HG03457 (cell line): ENCODE measurements around the gene DOC2A.
"Not testable (repeated sequence)": the region's sequence is repeated elsewhere in the genome, so short reads cannot be mapped to it uniquely, and the experiment has no call there.

Experiments used
- ATAC-seq: cut with Tn5 transposase; IDR thresholded peaks from one replicate; pipeline ENCODE4 v1.9.1; 2021; ENCODE audit warnings: moderate number of reproducible peaks; ENCODE audit not compliant: unreplicated experiment

The DOC2A gene

DNA sequence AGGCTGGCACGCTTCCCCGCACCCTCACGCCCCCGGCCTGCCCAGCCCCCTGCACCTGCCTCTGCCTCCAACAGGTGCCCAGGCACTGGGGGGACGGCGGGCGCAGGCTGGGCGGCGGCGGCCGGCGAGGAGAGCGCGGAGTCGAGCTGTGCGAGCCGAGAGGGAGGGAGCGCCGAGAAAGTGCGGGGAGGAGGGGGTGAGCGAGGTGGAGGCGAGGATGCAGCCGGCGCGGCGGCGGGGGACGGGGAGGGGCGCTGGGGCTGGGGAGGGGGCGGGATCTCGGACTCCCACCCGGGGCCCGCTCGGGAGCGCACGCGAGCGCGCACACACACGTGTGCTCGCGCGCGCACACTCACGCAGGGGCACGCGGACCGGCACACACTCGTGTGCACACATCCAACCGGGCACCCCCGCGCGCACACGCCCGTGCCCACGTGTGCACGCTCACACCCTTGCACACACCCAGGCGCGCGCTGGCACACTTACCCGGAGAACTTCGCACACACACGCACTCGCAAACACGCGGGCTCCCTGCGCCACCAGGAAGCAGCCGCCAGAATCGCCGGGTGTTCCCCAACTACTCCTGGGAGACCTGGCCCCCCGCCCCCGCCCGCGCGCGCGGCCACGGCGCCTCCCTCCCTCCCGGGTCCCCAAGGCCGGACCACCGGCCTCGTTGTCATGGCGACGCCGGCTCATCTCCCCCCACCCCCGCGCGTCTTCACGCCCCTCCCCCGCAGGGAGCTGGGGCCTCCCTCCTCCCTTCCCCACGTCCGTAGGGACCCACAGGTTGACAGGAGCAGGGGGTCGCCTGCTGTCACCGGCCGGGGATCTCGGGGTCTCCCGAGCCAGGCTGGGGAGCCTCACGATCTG lies at the start of gene DOC2A:
DOC2A (minus strand) TSS at position 184 of the 870 bp plus-strand sequence. CDS start 805 bp downstream, outside the sequence.
- no peak for ATAC-seq

DNA sequence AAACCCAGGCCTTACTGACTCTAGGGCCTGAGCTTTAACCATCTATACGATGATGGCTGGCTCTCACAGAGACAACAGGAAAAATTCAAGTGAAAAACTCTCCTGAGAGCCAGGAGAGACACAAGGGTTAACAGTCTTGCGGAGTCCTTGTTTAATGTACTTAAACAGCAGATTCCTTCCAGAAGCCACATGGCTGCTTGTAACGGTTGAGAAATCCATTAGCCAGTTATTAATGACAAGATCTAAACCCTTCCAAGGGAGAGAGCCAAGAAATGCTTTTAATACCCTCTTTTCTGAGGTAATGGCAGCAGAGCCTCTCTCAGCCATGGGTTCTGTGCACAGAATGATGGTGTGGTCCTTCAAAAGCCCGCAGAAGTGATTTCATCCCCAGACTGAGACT lies 49.5 kb upstream of the DOC2A start:
- no peak for ATAC-seq

DNA sequence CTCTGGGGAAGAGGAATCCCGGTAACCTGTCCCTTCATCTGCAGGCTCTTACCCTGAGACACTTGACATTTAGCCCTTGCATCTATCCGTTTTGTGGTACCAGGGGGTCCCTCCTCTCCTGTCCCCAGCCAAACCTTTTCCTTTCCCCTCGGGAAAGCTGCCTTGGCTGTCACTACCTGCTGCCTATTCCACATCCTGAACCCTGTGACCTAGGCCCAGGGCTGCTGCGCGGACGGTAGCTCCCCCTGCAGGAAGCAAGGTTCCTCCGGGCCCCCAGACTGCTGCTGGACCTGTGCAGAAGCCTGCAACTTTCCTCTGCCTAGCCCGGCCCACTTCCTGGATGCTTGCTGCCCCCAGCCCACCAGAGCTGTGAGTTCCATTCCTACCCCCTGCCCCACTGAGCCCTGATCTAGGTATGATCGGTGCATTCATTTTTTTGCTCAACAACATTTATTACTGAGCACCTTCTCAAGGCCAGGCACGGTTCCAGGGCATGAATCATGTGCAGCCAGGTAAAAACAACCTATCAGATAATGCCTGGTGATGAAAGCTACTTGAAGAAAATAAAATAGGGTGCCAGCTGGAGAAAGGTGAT lies 44.2 kb upstream of the DOC2A start:
- no peak for ATAC-seq

DNA sequence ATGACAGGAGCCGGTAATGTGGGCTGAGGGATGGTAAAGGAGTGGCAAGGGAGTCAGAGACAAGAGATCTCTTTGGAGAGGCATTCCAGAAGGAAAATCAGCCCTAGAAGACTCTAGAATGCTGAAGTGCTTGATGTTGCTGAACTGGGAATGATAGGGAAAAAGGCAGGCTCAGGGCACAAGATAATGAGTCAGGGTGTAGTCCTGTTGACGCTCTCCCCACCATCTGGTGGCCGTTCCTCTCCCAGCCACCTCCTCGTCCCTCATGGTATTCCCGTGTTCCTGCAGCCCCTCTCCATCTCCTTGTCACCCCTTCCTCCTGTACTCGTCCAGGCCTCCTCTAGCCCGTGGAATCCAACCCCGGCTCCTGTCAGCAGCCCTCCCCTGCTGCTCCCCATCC lies 43.6 kb upstream of the DOC2A start:
- ATAC-seq, result no peak

DNA sequence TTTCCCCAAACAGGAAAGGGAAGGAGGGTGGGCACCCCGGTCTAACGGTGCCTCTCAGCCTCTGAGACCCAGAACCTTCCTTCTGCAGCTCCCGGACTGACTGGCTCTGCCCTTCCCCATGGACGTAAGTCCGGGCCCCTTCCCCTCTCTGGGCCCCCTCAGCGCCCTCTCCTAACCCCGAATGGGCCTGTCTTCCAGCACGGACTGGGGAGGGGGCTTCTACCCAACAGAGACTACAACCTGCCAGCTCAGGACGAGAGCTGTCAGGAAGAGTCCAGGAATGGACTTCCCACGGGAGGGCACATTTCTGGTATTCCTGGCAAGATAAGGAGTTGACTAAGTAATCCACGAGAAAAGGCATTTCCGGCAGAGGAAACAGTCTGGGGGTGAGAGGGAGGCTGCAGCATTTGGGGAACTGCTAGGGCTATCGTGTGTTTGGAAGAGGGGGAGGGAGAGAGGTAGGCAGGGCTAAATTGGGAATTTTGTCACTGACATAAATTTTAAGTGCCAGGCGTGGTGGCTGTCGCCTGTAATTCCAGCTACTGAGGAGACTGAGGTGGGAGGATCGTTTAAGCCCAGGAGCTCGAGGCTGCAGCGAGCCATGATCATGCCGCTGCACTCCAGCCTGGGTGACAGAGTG lies 42.7 kb upstream of the DOC2A start:
- ATAC-seq, result no peak

DNA sequence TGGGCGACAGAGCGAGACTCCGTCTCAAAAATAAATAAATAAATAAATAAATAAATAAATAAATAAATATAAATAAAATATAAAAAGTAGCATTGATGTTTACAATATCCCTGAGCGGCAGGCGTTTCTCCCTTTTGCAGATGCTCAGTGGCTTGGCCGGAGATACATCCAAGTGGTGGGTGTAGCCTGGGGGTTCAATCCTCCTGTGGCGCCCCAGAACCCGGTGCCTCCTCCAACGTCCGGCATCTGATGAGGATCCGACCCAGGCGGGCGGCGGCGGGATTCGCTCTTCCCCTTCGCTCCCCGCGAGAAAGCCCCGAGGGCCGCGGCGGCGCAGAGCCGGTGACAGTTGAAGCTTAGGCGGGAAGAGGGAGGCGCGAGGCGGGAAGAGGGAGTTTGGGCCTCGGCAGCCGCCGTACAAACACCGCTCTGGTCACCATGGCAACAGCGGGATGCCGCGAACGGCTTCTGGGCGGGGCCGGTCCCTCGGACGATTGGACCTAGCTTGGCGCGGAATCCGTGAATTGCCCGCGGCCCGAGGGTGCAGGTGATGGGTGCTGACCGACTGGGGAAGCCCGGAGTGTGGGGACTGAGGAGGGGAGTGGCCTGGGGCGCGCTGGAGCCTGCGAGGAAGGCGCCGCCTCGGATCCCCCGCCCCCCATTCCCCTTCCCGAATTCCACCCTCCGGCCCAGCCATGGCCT lies 42.0 kb upstream of the DOC2A start:
- peak; percentile 43 for ATAC-seq

DNA sequence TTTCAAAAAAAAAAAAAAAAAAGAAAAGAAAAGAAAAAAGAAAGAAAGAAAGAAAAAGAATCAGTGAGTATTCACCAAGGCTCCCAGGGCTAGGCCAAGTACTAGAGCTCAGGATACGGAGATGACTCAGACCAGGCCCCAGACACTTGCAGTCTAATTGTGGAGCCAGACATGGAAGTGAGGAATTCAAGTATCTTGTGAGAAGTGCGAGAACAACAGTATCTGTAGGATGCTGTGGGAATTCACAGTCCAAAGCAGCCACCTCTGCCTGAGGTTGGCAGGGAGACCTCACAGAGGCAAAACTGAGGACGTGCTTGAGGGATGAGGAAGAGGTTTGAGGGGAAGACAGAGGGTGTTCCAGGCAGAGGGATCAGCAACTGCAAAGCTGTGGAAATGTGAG lies 40.7 kb upstream of the DOC2A start:
- no peak for ATAC-seq

DNA sequence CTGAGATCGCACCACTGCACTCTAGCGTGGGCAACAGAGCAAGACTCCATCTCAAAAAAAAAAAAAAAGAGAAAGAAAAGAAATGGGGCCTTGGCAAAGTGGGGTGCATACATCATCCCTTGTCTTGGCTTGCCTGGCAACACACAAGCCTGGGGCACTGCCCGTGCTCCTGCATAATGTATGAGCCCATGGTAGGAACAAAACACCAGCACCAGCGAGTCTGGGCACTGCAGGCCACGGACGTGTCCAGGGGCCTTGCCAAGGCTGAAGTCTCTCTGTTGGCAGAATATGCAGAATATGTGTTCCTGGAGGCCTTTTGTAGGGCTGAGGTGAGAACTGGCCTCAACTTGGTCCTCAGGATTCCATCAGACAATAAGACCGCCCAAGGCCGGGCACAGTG lies 39.0 kb upstream of the DOC2A start:
- ATAC-seq, result no peak

DNA sequence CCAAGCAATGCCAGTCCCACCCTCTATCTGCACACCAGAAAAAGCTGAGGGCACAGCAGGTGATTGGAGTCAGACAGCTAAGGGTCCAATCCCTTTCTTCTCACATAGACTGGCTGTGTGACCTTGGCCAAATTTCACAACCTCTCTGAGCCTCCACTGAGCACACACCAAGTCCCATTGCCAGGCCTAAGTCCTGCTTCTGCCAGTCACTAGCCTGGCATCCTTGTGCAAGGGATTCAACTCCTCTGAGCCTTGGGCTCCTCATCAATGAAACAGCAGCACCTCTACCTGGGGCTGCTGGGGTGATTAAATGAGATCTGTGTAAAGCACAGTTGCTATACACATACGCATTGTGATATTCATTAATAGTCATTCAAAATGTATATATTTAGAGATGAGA lies 35.8 kb upstream of the DOC2A start:
- no peak for ATAC-seq

DNA sequence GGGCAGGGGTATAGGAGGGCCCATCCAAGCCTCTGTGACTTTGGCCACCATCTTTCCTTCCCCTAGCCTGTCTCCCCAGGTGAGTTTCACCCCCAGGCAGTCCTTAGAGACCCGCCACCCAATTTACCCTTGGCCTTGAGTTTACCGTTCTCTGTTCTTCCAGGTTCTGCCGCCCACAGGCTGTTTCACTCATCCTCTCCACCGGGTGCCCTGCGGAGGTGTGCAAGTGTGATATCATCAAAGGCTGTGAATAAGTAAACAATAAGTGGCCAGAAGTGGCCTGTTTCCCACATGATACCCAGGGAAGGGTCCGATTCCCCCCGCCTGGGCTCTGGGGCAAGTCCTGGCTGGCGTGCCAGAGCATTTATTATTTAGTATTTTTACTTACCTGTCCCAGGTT lies 35.4 kb upstream of the DOC2A start:
- ATAC-seq, result no peak

DNA sequence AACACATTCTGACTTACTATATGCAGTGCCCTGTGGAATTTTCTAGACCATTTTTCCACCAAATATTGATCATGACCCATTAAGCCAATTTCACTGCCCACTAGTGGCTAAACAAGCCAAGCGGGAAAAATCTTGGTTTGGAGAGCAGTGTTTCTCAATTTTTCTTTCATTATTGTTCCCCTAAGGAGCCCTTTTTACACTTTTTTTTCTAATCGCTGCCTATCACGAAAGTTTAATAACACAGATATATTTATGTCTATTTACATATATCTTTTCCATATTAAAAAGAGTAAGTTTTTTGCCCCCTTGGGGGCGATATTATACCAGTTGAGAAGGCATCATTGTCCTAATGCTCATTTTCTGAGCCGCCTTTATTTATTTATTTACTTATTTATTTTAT lies 31.0 kb upstream of the DOC2A start:
- ATAC-seq, result no peak

DNA sequence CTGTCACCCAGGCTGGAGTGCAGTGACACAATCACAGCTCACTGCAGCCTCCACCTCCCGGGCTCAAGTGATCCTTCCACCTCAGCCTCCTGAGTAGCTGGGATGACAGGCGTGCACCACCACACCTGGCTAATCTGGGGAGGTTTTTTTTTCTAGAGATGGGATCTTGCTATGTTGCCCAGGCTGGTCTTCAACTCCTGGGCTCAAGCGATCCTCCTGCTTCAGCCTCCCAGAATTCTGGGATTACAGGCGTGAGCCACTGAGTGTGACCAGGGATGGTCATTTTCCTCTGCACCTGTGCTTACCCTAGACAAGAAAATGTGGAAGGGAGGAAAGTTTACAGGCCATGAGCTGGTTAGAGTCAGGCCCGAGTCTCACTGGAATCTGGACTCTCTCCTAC lies 29.9 kb upstream of the DOC2A start:
- not testable (repeated sequence) for ATAC-seq

DNA sequence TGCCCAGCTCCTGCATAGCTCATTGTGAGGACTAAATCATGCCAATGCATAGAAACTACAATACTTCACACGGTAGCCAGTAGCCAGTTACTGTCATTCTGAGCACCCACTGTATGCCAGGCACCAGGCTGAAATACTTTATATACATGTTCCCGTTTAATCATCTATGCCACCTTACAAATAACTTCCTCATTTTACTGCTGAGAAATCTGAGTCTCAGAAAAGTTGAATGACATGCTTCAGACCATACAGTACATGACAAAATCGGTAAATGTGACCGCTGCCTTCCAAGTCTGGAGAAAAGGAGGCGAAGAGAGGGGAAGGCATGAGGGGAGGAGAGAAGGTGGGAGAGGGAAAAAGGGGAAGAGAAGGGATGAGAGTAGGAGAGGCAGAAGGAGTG lies 29.4 kb upstream of the DOC2A start:
- ATAC-seq, result no peak

DNA sequence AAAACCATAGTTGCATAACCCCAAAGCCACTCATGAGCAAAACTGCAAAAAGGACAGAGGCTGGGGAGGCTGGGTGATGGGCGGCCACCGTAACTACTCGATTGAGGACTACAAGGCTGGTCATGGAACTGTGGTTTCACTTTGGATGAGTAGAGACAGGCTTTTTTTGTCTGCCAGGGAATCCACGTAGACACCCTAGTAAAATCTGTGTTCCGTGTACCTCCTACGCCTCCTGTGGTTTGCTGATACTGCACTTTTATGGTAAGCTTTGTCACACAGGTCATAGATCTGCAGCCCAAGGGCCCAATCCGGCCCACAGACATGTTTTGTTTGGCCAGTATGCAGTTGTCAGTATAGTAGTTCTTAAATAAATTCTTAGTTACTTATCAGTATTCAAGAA lies 22.4 kb upstream of the DOC2A start:
- no peak for ATAC-seq

DNA sequence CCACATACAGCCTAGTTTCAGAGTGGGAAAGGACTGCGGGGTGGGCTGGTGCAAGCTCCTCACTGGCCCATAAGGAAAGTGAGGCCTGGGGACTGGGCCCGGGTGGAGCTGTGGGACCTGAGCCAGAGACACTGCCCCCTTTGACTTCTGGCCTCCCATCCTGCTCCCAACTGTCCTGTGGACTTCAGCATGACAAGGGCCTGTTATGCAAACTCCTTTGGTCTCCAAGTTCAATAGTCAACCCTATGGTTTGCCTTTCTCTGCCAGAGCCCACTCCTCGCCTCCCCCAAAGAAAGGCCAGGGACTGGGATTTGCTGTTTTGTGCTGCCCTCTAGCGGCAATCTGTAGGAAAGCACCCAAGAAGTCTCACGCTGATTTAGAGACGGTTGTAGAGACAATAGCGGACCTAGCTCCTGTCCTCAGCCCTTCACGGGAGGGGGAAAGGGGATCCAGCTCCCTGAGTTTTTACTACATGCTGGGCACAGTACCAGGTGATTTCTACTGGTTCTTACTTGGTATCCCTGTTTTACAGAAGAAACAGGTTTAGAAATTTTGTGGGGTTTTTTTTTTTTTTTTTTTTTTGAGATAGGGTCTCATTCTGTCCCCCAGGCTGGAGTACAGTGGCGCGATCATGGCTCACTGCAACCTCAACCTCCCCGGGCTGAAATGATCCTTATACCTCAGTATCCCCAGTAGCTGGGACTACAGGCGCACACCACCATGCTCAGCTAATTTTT lies 21.4 kb upstream of the DOC2A start:
- no peak for ATAC-seq

DNA sequence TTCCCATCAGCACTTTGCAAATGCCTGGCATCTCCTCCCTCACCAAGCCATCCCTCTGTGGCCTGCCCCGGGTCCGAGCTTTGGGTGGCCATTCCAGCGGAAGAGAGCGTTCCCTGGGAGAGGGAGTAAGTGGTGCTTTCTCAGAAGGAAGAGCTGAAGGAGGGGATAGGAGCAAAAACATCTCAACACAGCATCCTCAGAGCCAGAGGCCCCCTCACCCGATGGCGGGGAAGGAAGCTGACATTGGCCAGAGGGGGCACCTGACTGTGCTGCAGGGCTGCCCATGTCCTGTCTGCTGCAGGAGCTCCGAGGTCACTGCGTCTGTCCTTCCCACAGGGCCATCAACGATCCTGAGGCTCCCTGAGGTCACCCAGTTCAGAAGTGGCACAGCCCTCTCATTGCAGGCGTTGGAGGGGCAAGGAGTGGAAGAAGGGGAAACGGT lies 20.7 kb upstream of the DOC2A start:
- no peak for ATAC-seq

DNA sequence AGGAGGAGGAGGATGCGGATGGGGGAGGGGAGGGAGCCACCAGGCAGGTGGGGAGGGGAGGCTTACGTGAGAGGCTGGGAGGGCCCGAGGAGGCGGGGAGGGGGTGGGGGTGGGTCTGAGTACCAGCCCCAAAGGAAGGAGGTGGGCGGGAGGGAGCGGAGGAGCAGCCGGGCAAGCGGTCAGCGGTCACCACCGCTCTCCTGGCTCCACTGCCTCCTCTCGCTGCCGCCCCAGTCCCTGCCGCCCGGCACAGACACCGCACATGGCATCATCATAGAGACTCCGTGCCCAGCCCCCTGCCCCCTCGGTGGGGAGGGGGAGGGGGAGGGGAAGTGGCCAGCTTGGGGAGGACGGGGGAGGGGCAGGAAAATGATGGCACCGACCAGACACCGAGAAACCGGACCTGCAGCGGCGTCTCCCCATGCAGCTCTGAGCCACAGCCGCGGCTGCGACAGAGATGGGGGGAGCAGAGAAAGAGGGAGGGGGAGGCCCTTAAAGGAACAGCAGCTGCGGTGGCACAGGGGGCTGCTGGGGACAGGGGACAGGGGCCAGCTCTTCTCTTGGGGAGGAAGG lies 20.1 kb upstream of the DOC2A start, which contains the start of gene TLCD3B:
TLCD3B (minus strand) TSS at position 431 of the 573 bp plus-strand sequence. CDS start 744 bp downstream, outside the sequence.
- ATAC-seq, result no peak

DNA sequence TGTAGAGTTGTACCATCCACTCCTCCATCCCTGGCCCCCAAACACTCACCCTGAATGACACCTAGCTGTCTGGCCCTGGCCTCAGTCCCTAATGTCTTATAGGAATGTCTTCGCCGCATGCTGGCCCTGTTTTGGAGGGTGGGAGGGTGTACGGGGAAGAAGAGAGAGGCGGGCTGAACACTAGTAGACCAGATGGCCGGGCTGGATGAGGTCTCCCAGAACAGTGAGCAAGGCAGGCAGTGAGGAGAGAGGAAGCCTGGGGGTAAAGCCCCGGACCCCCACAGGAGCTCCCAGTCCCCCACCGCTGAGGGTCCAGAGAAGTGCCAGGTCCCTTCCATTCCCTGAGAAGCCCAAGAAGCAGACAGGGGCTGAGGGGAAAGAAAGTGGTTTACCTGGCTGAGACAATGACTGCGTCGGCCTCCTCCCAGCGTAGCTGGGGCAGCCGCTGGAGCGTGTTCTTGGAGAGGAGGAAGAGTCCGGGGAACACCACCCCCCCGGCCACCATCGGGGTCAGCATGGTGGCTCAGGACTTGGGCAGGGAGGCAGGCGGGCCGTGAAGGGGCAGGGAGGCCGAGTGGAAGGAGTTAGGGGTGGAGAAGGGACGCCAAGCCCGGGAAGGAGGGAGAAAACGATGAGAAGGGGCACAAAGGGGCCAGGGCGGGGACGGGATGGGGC lies 19.3 kb upstream of the DOC2A start:
- ATAC-seq, result no peak

DNA sequence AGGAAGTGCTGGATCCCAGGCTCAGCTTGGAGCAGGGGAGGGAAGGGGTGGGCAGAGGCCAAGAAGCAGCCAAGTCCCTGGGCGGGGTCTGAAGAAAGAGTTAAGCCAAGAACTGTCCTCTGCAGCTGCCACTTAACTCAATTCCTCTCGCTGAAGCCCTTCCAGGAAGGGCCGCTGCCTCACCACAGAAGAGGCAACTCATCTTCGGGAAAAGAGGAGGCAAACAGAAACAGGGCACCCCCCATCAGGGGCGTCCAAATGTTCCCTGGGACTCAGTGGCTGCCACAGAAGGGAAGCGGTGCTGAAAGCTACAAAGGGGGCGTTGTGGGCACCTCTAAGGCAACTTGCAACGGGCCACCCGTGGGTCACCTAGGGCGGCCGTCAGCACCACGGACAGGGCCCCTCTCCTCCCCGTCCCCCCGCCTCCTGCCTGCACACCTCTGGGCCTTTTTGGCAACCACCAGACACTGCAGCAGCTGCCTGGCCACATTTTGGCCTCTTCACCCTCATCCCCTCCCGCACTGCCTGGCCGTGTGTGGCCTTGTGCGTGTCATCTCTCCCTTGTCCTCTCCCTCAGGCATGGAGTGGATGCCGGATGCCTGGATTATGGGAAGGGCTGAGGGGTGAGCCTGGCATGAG lies 17.7 kb upstream of the DOC2A start:
- ATAC-seq, result no peak
